ENCODE data around the gene HLA-B. TPM values are rescaled to one million over a fixed set of nuclear protein-coding genes. Genes with fewer than 3 reads are reported as not detected.

HLA-B gene
- total RNA-seq, 1 experiment from 2014 or later: 68.6 TPM

DNA sequence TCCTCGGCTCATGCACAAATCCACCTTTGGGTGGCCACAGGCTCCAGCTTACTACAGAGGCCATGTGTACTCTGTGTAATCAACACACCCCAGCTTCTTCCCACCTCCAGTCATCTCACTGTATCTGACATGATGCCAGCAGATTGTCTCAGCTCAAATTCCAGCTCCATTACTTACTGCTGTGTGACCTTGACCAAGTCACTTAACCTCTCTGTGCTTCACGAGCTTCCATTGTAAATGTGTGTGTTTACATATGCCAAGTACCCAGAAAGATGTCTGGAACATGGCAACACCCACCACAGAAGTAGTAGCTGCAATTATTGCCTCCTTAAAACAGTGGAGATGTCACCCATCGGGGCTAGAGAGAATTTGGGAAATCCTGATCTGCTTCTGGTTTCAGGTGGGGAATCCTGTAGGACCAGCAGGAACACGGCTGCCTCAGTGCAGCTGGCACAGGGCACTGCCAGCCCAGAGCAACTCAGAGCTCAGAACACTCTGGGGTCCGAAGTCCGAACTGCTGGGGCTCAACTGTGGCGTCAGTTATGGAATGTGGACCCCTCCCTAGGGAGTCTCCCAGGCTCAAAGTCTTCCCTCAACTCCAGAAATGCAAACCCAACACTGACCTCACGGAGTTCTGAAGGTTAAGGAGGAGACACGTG, 21.2 kb upstream of the HLA-B start:
- H3K4me2 ChIP-seq (ENCODE audit: insufficient read depth, insufficient read length, low read length): no peak overlapping the region
- H2BK12ac ChIP-seq (ENCODE audit: insufficient read length, low read depth, low read length): no peak overlapping the region
- Mint-ChIP-seq H3K4me3 (no peak overlapping the region), H3K27ac (no peak overlapping the region), H3K36me3 (ENCODE audit: insufficient read depth in 1 of 3, low read depth in 3 of 3) (no peaks in the 10 kb centered on the region), H3K4me1 (no peaks in the 10 kb centered on the region), H3K9me3 (peaks cover 1% of the 10 kb centered on the region in 2 experiments; a peak in 2 of 5 replicates), H3K27me3 (ENCODE audit: low read depth) (peaks cover 5% of the 10 kb centered on the region)
- no peak overlapping the region for H4K8ac ChIP-seq (replicated peaks; ENCODE audit: insufficient read length, low read depth, low read length)
- no peak overlapping the region for H2BK15ac ChIP-seq (ENCODE audit: low read depth, low read length)
- H3K4ac ChIP-seq (ENCODE audit: low read depth, low read length): no peak overlapping the region
- H3K27ac ChIP-seq (ENCODE audit: insufficient read length, low read depth, low read length): no peak overlapping the region
- H3K27me3 ChIP-seq (ENCODE audit: insufficient read depth, low read length): no peaks in the 10 kb centered on the region
- no peak overlapping the region for H3K9ac ChIP-seq (ENCODE audit: extremely low read depth, insufficient read length, low read length)
- no peaks in the 10 kb centered on the region for H3K79me2 ChIP-seq (ENCODE audit: insufficient read depth, low read length)
- no CpG with 5 or more reads among the region's 9 CpGs for WGBS (ENCODE audit: extremely low coverage, insufficient read length, low lambda C conversion rate)
- H2AFZ ChIP-seq (ENCODE audit: low read length): no peak overlapping the region
- H2BK20ac ChIP-seq (ENCODE audit: low read depth, low read length, poor library complexity, severe bottlenecking): no peak overlapping the region
- H3K9me3 ChIP-seq (ENCODE audit: control insufficient read depth, low read depth, low read length): no peaks in the 10 kb centered on the region
- no peaks in the 10 kb centered on the region for H3K79me1 ChIP-seq (ENCODE audit: insufficient read depth, low read depth, low read length, poor library complexity, severe bottlenecking)
- DNase-seq: no peak
- H4K20me1 ChIP-seq (ENCODE audit: control insufficient read depth, insufficient read depth, insufficient read length): no peaks in the 10 kb centered on the region
- H4K5ac ChIP-seq (ENCODE audit: insufficient read length, low read depth, low read length): no peak overlapping the region
- H2AK5ac ChIP-seq (ENCODE audit: insufficient read length, low read length): no peak overlapping the region
- H2BK5ac ChIP-seq (ENCODE audit: insufficient read length, low read length): no peak overlapping the region
- no peaks in the 10 kb centered on the region for H3K4me1 ChIP-seq (ENCODE audit: insufficient read depth, low read length)
- H2BK120ac ChIP-seq (ENCODE audit: low read depth, low read length, poor library complexity, severe bottlenecking): no peak overlapping the region
- no peaks in the 10 kb centered on the region for H3K23me2 ChIP-seq (ENCODE audit: insufficient read length, low read depth, low read length, poor library complexity, severe bottlenecking)
- TF ChIP-seq, protein P1, sequence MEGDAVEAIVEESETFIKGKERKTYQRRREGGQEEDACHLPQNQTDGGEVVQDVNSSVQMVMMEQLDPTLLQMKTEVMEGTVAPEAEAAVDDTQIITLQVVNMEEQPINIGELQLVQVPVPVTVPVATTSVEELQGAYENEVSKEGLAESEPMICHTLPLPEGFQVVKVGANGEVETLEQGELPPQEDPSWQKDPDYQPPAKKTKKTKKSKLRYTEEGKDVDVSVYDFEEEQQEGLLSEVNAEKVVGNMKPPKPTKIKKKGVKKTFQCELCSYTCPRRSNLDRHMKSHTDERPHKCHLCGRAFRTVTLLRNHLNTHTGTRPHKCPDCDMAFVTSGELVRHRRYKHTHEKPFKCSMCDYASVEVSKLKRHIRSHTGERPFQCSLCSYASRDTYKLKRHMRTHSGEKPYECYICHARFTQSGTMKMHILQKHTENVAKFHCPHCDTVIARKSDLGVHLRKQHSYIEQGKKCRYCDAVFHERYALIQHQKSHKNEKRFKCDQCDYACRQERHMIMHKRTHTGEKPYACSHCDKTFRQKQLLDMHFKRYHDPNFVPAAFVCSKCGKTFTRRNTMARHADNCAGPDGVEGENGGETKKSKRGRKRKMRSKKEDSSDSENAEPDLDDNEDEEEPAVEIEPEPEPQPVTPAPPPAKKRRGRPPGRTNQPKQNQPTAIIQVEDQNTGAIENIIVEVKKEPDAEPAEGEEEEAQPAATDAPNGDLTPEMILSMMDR (conservative IDR thresholded peaks at IDR 0.05): no peak
- no peak overlapping the region for H3T11ph ChIP-seq (ENCODE audit: low read length)
- no peak overlapping the region for H4K91ac ChIP-seq (ENCODE audit: insufficient read length, low read depth, low read length)
- H3K56ac ChIP-seq (ENCODE audit: insufficient read length, low read depth, low read length): no peak overlapping the region
- no peak overlapping the region for H3K18ac ChIP-seq (ENCODE audit: insufficient read length, low read depth, low read length)
- no peak overlapping the region for H3K23ac ChIP-seq (ENCODE audit: insufficient read length, low read depth, low read length)
- H3K14ac ChIP-seq (ENCODE audit: insufficient read depth, low read length): no peak overlapping the region
